Activated CD8-positive, alpha-beta memory T cell treated with anti-CD3 and anti-CD28 coated beads for 36 hours (primary cell): ENCODE measurements around the gene ICE1. TPM values are rescaled to one million over a fixed set of nuclear protein-coding genes. Genes with fewer than 3 reads are reported as not detected.
"Not testable (repeated sequence)": the region's sequence is repeated elsewhere in the genome, so short reads cannot be mapped to it uniquely, and the experiment has no call there.

ENCODE experiments used
- CTCF ChIA-PET: fragments of 350-600 bp; sonication (Branson Sonifier 250); formaldehyde crosslinking; loops from one replicate; lab custom pipeline; 2021; ENCODE audit warnings: antibody characterized with exemption; lab: Charles Lee
- POLR2A ChIA-PET: fragments of 350-600 bp; sonication (Branson Sonifier 250); formaldehyde crosslinking; loops from one replicate; lab custom pipeline; 2021; ENCODE audit warnings: antibody characterized with exemption; lab: Charles Lee
- total RNA-seq, 2 experiments: library from RNA; stranded (reverse); gene quantifications; one replicate each; pipeline ENCODE4 v1.2.3, GENCODE V29; 2021

The ICE1 gene
- total RNA-seq, 2 experiments from 2014 or later: 34.9 to 39.7 TPM

- POLR2A ChIA-PET: no interaction called here
- CTCF ChIA-PET: no interaction called here
Observed at GRCh38 chr5:5480481-5481111, 58.1 kb downstream of the ICE1 start.

- CTCF ChIA-PET: no interaction called here
- POLR2A ChIA-PET: interaction anchor here (0.7 kb wide), 1 partner anchor 59 kb away, joined by 3 read pairs; no protein-coding TSS in a partner anchor
Observed at GRCh38 chr5:5481206-5481605, 58.7 kb downstream of the ICE1 start.

GRCh38 chr5:5481633-5482032, 59.2 kb downstream of the ICE1 start:
- ChIA-PET CTCF (no interaction called here), POLR2A (interaction anchor here (0.7 kb wide), 1 partner anchor 59 kb away, joined by 3 read pairs; no protein-coding TSS in a partner anchor)

- CTCF ChIA-PET: no interaction called here
- POLR2A ChIA-PET: no interaction called here
Observed at GRCh38 chr5:5483350-5483749, 60.9 kb downstream of the ICE1 start.

- CTCF ChIA-PET: no interaction called here
- POLR2A ChIA-PET: no interaction called here
Observed at GRCh38 chr5:5483880-5484598, 61.6 kb downstream of the ICE1 start.

- ChIA-PET CTCF (no interaction called here), POLR2A (no interaction called here)
Observed at GRCh38 chr5:5486122-5486521, 63.6 kb downstream of the ICE1 start.

- ChIA-PET CTCF (no interaction called here), POLR2A (no interaction called here)
Observed at GRCh38 chr5:5487585-5488360, 65.3 kb downstream of the ICE1 start.

GRCh38 chr5:5490774-5491347, 68.4 kb downstream of the ICE1 start:
- ChIA-PET CTCF (no interaction called here), POLR2A (no interaction called here)

- ChIA-PET CTCF (no interaction called here), POLR2A (interaction anchor here (0.7 kb wide), 1 partner anchor 168 kb away, joined by 3 read pairs; no protein-coding TSS in a partner anchor)
Observed at GRCh38 chr5:5492087-5492933, 69.8 kb downstream of the ICE1 start.

GRCh38 chr5:5492934-5493271, 70.4 kb downstream of the ICE1 start:
- CTCF ChIA-PET, POLR2A ChIA-PET: not testable (repeated sequence)

- ChIA-PET CTCF (no interaction called here), POLR2A (no interaction called here)
Observed at GRCh38 chr5:5494489-5495402, 72.3 kb downstream of the ICE1 start.

GRCh38 chr5:5497152-5497788, 74.8 kb downstream of the ICE1 start:
- CTCF ChIA-PET: no interaction called here
- POLR2A ChIA-PET: no interaction called here

GRCh38 chr5:5499442-5499841, 77.0 kb downstream of the ICE1 start:
- CTCF ChIA-PET: no interaction called here
- POLR2A ChIA-PET: no interaction called here

GRCh38 chr5:5504325-5504724, 81.8 kb downstream of the ICE1 start:
- CTCF ChIA-PET: no interaction called here
- POLR2A ChIA-PET: no interaction called here

GRCh38 chr5:5505815-5506214, 83.3 kb downstream of the ICE1 start:
- ChIA-PET POLR2A (no interaction called here), CTCF (no interaction called here)

GRCh38 chr5:5508391-5508790, 85.9 kb downstream of the ICE1 start:
- ChIA-PET POLR2A (no interaction called here), CTCF (interaction anchor here (0.5 kb wide), 1 partner anchor 927 kb away, joined by 3 read pairs; no protein-coding TSS in a partner anchor)

GRCh38 chr5:5511904-5512416, 89.5 kb downstream of the ICE1 start:
- ChIA-PET POLR2A (no interaction called here), CTCF (no interaction called here)

- ChIA-PET CTCF (no interaction called here), POLR2A (no interaction called here)
Observed at GRCh38 chr5:5512543-5512942, 90.1 kb downstream of the ICE1 start.
